SK-N-MC (cell line): Measurements from ENCODE around the gene ARHGAP18.

Experiments used
- EZH2 ChIP-seq: fragments of 200-600 bp; sonication (generic); IDR thresholded peaks from one replicate; pipeline ENCODE4 v1.6.1; 2017; ENCODE audit warnings: antibody characterized with exemption
- FOXP2 ChIP-seq: optimal IDR thresholded peaks from 2 replicates; pipeline ENCODE3; 2011; ENCODE audit warnings: mild to moderate bottlenecking, moderate library complexity; ENCODE audit not compliant: insufficient read depth; ENCODE audit errors: extremely low read length, control extremely low read depth
- POLR2AphosphoS5 ChIP-seq: IDR thresholded peaks from 2 replicates; pipeline ENCODE4 v1.6.1; 2012; ENCODE audit warnings: mild to moderate bottlenecking, low read depth, low read length, borderline replicate concordance

DNA sequence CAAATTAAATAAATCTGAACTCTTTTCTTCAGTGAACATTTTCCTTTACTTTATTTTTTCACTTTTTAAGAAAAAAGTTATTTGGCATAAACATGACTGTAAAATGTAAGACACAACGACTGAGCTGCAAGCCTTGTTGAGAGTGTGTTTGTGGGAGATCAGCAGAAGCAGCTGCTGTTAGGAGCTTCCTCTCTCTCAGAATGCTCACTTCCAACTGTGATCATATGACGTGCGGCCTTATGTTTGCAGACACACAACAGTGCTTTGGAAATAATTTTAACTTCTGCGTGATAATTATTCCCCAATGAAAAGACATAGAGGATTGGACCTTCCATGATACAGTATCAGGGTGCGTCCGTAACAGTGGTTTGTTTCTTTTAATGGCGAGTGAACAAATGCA lies 104.0 kb downstream of the ARHGAP18 start:
- TF ChIP-seq POLR2AphosphoS5 (no peak), EZH2 (no peak), FOXP2 (no peak)
